Liver (tissue), 9 donors: ENCODE results near the gene QSOX1. TPM values are rescaled to one million over a fixed set of nuclear protein-coding genes. Genes with fewer than 3 reads are reported as not detected.

Experiments
- DNase-seq: peaks from one replicate; pipeline ENCODE4 v3.0.0-alpha.2; 2017; ENCODE audit warnings: low spot score
- H3K27ac ChIP-seq, 2 donors: one replicate each; pipeline ENCODE4 v1.7.0; 2013; ENCODE audit warnings: inconsistent platforms in 2 of 2, low read length in 2 of 2, control low read depth in 1 of 2, low read depth in 1 of 2, mild to moderate bottlenecking in 1 of 2
- H3K27me3 ChIP-seq, 4 donors: one replicate each; pipeline versions ENCODE4 v1.6.1 to v1.7.0; 2013; ENCODE audit warnings: low read length in 3 of 4, inconsistent platforms in 1 of 4, mild to moderate bottlenecking in 1 of 4, moderate library complexity in 1 of 4; ENCODE audit not compliant: control insufficient read depth in 4 of 4, insufficient read depth in 4 of 4
- H3K36me3 ChIP-seq, 4 donors: one replicate each; pipeline versions ENCODE4 v1.6.1 to v1.7.0; 2013; ENCODE audit warnings: low read length in 3 of 4, mild to moderate bottlenecking in 3 of 4, low read depth in 1 of 4, moderate library complexity in 1 of 4; ENCODE audit not compliant: control insufficient read depth in 4 of 4, insufficient read depth in 3 of 4
- H3K4me1 ChIP-seq, 4 donors: one replicate each; pipeline versions ENCODE4 v1.6.1 to v1.7.0; 2013; ENCODE audit warnings: low read length in 3 of 4, mild to moderate bottlenecking in 3 of 4, moderate library complexity in 1 of 4; ENCODE audit not compliant: control insufficient read depth in 4 of 4, insufficient read depth in 4 of 4
- H3K4me3 ChIP-seq, 3 donors: one replicate each; pipeline versions ENCODE4 v1.6.1 to v1.7.0; 2013; ENCODE audit warnings: low read length in 3 of 3, control low read depth in 1 of 3, low read depth in 1 of 3, mild to moderate bottlenecking in 1 of 3
- H3K9ac ChIP-seq, 2 donors: one replicate each; pipeline ENCODE4 v1.7.0; 2013; ENCODE audit warnings: low read length in 2 of 2, mild to moderate bottlenecking in 2 of 2, moderate library complexity in 2 of 2, control low read depth in 1 of 2, low read depth in 1 of 2
- H3K9me3 ChIP-seq, 4 donors: one replicate each; pipeline versions ENCODE4 v1.6.1 to v1.7.0; 2013; ENCODE audit warnings: low read length in 3 of 4; ENCODE audit not compliant: control insufficient read depth in 4 of 4
- JUND ChIP-seq, 2 donors: IDR thresholded peaks; 2 replicates each; pipeline ENCODE4 v1.6.1; 2016; ENCODE audit warnings: antibody characterized with exemption in 2 of 2
- MAX ChIP-seq: IDR thresholded peaks from 2 replicates; pipeline ENCODE4 v1.6.1; 2016; ENCODE audit warnings: antibody characterized with exemption
- REST ChIP-seq: IDR thresholded peaks from 2 replicates; pipeline ENCODE4 v1.6.1; 2016; ENCODE audit warnings: antibody characterized with exemption, mild to moderate bottlenecking
- SP1 ChIP-seq: IDR thresholded peaks from 2 replicates; pipeline ENCODE4 v1.6.1; 2018; ENCODE audit warnings: antibody characterized with exemption, mild to moderate bottlenecking
- TAF1 ChIP-seq: conservative IDR thresholded peaks from 2 replicates; pipeline ENCODE4 v1.6.1; 2016; ENCODE audit warnings: antibody characterized with exemption, mild to moderate bottlenecking
- WGBS: extraction: QIAGEN DNeasy Blood & Tissue Kit; methylation state at CpG from one replicate; pipeline ENCODE4 v1.1.7; 2013; 5-methylcytosine and 5-hydroxymethylcytosine counted together
- polyA plus RNA-seq, 2 donors: library from polyadenylated mRNA; stranded (reverse) in 1 of 2; unstranded in 1 of 2; fragments of 200-250 nt in 1 of 2; fragments of >200 nt in 1 of 2; fragmentation: Nextera tagmentation in 1 of 2; extraction: Ambion mirVana in 1 of 2; gene quantifications; one replicate each; pipeline versions ENCODE4 v1.2.1 to v1.2.3, GENCODE V29; 2013 to 2015
- total RNA-seq, 2 donors: library from RNA; depleted of rRNA; stranded (reverse); fragments of >200 nt; gene quantifications; one replicate each; pipeline ENCODE4 v1.2.3, GENCODE V29; 2014
- TF ChIP-seq, protein P1 (sequence below): IDR thresholded peaks from 2 replicates; pipeline ENCODE4 v1.6.1; 2016; ENCODE audit warnings: antibody characterized with exemption
- TF ChIP-seq, protein P2 (sequence below): IDR thresholded peaks from 2 replicates; pipeline ENCODE4 v1.6.1; 2016; ENCODE audit warnings: antibody characterized with exemption
- donor health status: healthy.
- donor health status: healthy.
- donor health status: healthy.
- donor health status: healthy.
- donor health status: healthy.

The QSOX1 gene
- total and polyA plus RNA-seq, 4 donors: 14.3 to 49.2 (median 38.1) TPM

- Histone ChIP-seq H3K4me3 (no peak overlapping the region), H3K9ac (no peak overlapping the region), H3K9me3 (no peaks in the 10 kb centered on the region), H3K36me3 (no peaks in the 10 kb centered on the region), H3K27me3 (peaks cover 0 to 10% (median 2%) of the 10 kb centered on the region in 4 donors), H3K4me1 (peaks cover 6 to 10% (median 8%) of the 10 kb centered on the region in 4 donors), H3K27ac (no peak overlapping the region)
- TF ChIP-seq SP1 (no peak), REST (no peak), TAF1 (no peak), MAX (no peak)
- TF ChIP-seq, protein P1, sequence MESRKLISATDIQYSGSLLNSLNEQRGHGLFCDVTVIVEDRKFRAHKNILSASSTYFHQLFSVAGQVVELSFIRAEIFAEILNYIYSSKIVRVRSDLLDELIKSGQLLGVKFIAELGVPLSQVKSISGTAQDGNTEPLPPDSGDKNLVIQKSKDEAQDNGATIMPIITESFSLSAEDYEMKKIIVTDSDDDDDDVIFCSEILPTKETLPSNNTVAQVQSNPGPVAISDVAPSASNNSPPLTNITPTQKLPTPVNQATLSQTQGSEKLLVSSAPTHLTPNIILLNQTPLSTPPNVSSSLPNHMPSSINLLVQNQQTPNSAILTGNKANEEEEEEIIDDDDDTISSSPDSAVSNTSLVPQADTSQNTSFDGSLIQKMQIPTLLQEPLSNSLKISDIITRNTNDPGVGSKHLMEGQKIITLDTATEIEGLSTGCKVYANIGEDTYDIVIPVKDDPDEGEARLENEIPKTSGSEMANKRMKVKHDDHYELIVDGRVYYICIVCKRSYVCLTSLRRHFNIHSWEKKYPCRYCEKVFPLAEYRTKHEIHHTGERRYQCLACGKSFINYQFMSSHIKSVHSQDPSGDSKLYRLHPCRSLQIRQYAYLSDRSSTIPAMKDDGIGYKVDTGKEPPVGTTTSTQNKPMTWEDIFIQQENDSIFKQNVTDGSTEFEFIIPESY: no peak
- TF ChIP-seq, protein P2, sequence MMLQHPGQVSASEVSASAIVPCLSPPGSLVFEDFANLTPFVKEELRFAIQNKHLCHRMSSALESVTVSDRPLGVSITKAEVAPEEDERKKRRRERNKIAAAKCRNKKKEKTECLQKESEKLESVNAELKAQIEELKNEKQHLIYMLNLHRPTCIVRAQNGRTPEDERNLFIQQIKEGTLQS: no peak
- WGBS: 71% methylated on average over 2 of the region's 2 CpGs
- DNase-seq: no peak
These were observed 8.4 kb downstream of the QSOX1 start for GRCh38 chr1:180163041-180163440.

DNA sequence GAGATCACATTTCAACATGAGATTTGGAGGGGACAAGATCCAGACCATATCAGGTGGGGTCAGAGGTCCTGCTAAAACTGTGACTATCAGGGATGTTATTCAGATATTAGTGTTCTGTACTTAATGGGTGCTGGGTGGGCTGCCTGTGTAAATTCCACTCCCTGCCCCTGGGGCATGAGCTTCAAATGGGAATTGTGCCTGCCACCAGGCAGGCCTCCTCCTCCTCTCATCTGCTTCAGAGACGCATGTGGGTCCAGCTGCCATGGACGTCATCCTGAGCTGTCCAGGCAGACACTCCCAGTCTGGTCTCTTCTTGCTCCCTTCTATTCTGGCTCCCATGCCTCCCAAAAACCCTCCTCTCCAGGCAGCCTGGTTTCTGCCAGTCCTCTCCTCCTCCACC, 10.4 kb downstream of the QSOX1 start:
- DNase-seq: no peak
- 89% methylated on average over 2 of the region's 2 CpGs for WGBS
- Histone ChIP-seq H3K4me3 (no peak overlapping the region), H3K9me3 (no peaks in the 10 kb centered on the region), H3K36me3 (no peaks in the 10 kb centered on the region), H3K27me3 (peaks cover 0 to 10% (median under 1%) of the 10 kb centered on the region in 4 donors), H3K4me1 (peaks cover 0 to 2% (median 0%) of the 10 kb centered on the region in 4 donors), H3K27ac (no peak overlapping the region), H3K9ac (no peak overlapping the region)
- no peak for TF ChIP-seq REST
- no peak for TF ChIP-seq JUND (IDR thresholded peaks at IDR 0.05)
